Measurements from ENCODE around the gene EZR.
A peak's percentile ranks its signal among the peaks of the same experiment; 100 is the strongest.

EZR gene

GRCh38 chr6:158817728-158818580 is 1.2 kb downstream of the EZR start:
- DNase-seq = peak; percentile 84

- peak; percentile 57 for DNase-seq
Observed at GRCh38 chr6:158816803-158817727, 2.1 kb downstream of the EZR start.

GRCh38 chr6:158816329-158816728 is 2.8 kb downstream of the EZR start:
- DNase-seq = no peak

GRCh38 chr6:158815907-158816306 is 3.3 kb downstream of the EZR start:
- no peak for DNase-seq

DNA sequence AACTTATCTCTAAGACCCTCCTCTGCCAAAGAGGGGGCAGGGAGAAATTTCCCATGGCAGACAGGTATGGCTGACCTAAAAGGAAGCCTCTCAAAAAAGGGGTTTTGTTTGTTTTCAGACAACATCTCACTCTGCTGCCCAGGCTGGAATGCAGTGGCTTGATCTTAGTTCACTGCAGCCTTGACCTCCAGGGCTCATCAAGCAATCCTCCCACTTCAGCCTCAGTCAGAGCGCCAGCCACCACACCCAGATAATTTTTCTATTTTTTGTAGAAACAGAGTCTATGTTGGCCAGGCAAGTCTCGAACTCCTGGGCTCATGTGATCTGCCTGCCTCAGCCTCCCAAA is 3.8 kb downstream of the EZR start:
- no peak for DNase-seq

DNA sequence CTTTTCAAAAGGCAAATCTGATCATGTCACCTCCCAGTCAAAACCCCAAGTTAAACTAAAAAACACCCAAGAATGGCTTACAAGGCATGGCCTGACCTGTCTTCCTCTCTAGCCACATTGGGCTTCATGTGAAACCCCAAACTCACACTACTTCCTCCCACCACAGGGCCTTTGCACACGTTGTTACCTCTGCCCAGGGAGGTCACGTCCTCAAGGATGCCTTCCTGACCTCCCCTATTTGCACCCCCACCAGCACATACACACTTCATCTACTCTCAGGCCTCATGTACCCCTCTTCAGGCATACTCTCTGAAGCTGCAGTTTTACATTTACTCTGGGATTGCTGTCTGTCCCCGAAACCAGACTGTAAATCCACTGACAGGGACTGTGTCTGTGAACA is 6.1 kb downstream of the EZR start:
- DNase-seq = no peak

DNA sequence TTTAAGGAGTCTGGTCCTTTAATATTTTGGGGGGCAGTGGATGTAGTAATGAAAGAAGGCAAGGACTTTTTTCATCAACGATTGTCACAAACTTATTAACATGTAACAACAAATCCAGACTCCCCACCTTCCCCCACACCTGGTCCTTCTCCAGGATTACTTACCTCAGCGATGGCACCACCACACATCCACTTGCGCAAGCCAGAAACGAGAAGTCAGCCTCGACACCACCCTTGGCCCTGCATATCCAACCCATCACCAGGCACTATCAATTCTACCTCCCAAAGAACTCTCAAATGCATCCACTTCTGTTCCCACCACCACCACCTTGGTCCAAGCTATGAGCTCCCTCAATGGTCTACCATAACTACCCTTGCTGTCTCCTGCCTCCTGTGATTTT is 6.6 kb downstream of the EZR start:
- DNase-seq = no peak

DNA sequence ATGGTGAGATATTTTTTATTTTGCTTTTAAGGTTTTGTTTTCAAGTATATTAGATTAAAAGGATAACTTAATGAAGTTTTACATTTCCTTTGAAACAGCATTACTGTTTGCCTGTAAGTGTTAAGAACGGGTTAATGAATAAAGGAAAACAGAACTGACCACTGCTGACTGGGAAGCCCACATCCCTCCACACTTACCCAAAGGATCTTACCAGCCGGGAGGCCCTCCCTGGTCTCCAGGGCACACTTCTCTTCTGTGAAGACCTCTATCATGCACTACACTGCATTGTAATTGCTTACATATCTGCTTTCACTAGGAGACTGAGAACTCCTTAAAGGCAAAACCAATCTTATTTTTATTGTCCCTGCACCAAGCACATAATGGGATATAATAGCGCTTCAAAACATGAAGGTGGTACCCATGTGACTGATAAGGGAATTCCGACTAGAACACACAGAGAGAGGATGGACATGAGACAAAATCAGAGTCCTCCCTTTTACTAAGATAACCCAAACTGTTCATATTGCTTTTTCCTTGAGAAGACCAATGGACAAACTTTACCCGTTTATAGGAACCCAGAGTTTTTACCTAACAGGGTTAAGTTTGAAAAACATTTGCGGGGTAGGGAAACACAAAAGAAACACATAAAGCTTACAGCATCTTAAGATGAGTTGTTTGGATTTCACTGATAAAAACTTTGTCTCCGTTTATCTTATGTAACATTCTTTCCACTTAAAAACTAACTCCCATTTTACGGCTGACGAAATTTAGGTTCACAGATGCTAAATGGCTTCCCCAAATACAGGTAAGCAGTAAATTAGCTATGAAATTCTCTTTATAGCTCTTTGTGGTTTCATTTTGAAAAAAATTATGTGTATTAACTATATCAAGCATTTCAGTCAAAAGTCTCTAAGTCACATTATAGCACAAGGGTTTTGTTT is 8.7 kb downstream of the EZR start:
- no peak for DNase-seq

GRCh38 chr6:158808941-158809678 is 10.1 kb downstream of the EZR start:
- no peak for DNase-seq

DNA sequence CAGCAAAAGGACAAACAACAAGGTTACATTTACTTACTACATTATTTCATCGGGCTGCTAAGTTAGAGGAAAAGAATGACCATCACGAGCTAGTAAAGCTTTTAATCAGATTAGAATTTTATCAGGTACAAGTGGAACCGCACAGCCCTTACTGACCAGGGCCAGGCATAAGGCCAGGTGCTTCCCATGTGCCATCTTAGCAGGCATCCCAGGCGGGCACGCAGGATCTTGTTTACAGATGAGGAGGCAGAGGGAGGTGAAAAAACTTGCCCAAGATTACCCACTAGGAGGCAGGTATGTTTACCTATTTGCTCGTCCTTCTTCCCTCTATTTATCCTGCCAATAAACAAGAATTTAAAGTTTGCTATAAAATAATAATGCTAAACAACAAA is 10.7 kb downstream of the EZR start:
- no peak for DNase-seq

DNA sequence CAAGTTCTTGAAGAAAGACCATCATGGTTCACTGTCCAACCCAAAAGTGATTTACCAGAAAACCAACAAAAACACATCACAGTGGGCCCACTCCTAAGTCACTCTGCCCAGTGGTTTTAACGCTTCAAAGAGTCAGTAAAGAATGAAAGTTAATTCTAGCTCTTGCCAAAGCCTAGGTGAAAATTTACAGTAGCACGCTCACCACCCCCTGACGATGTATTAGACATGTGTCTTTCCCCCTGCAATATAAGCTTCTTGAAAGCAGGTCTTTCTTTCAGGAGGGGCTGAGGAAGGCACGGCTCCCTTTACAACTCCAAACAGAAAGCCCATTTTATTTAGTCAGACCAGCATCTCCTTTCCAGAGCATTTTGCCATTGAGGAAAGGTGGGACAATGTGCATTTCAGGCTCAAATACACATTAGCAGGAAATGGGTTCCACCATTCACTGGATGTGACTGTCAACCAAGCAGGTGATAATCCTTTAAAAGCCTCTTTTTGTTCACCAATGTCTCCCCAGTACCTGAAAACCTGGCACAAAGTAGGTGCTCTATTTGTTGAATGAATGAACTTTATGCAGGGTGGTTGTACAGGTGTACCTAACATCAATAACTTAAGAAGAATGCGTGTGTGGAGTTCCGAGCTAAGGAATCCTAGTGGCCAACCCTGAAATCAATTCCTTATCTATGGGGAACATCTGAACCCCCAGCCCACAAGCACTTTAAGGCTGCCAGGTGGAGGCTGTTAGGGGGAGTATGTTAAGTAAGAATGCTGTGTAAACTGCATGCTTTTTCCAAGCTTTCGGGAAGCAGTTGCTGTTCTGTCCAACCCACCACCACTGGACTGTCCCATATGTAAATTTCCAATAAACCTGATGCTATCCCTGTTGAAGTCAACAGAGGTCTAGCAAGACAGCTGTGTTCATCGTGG is 11.4 kb downstream of the EZR start:
- DNase-seq = no peak

- DNase-seq = peak; percentile 1
Observed at GRCh38 chr6:158805698-158806377, 13.3 kb downstream of the EZR start.

GRCh38 chr6:158804207-158804606 is 15.0 kb downstream of the EZR start:
- DNase-seq = no peak

- DNase-seq = peak; percentile 24
Observed at GRCh38 chr6:158803733-158804143, 15.4 kb downstream of the EZR start.

GRCh38 chr6:158801655-158802294 is 17.4 kb downstream of the EZR start:
- DNase-seq = peak; percentile 37

GRCh38 chr6:158799051-158799792 is 19.9 kb downstream of the EZR start:
- DNase-seq = peak; percentile 28

DNA sequence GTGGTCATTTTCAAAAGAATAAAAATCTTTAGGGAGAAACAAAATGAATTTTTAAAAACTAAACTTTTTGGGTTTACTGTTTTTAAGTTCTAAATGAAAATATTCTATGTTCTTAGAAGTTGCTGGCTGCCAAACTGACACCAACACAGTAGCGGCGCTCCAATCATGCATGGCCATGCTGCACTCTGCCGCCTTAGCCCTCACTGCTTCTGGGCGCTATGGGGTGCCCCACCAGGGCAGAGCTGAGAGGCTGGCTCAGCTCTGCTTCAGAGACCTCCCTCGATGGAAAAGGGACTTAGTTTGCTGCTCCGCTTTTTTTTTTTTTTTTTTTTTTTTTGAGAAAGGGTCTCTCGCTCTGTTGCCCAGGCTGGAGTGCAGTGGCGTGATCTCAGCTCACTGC is 20.9 kb downstream of the EZR start:
- no peak for DNase-seq

DNA sequence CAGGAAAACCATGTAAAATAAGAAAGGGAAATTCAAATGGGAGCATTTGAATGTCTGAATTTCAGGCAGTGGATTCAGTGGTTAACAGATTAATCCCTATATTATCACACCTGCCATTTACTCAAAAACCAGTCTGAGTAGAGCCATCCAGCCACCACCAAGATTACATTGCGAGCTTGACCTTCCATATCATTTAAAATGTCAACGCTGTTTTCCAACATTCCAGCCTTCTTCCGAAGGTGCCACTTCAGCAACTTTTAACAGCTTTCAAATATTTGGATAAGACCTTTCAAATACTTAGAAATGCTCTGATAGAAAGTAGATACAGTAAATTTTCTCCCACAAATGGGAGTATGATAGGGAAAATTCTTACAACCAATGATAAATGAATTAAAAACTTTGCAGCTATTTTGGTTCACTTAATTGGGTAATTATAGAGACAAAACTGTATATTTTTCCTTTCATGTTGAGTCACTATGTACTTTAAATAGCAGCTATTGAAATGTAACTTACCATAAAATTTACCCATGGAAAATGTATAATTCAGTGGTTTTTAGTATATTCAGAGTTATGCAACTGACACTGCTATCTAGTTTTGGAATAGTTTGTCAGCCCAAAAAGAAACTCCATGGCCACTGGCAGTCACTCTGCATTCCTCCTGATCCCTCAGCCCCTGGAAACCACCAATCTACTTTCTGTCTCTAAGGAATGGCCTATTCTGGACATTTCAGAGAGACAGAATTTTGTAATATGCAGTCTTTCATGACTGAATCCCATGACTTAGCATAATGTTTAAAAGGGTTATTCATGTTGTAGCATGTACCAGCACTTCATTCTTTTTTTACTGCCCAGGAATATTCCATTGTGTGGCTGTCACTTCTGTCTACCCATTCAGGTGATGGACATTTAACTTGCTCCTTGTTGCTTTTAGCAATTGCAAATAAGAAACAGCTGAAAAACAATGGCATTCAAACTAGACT is 21.5 kb downstream of the EZR start:
- DNase-seq = peak; percentile 68
